Karpas-422 (cell line): ENCODE data around the gene BRICD5. TPM values are rescaled to one million over a fixed set of nuclear protein-coding genes. Genes with fewer than 3 reads are reported as not detected.

Experiments used
- DNase-seq: peaks from one replicate; pipeline ENCODE4 v3.0.0-alpha.2; 2015
- H2AFZ ChIP-seq: fragments of 200-600 bp; sonication (generic); 2 replicates; pipeline ENCODE4 v1.6.1; 2014; ENCODE audit warnings: antibody characterized with exemption, low read length, mixed read lengths
- H3K27ac ChIP-seq: fragments of 200-600 bp; sonication (generic); 2 replicates; pipeline ENCODE4 v1.5.1; 2014; ENCODE audit warnings: mild to moderate bottlenecking, low read length, moderate library complexity
- H3K27me3 ChIP-seq: fragments of 200-600 bp; sonication (generic); 2 replicates; pipeline ENCODE4 v1.6.1; 2014; ENCODE audit warnings: low read length, mixed read lengths
- H3K36me3 ChIP-seq: fragments of 200-600 bp; sonication (generic); 2 replicates; pipeline ENCODE4 v1.6.1; 2014; ENCODE audit warnings: low read length, mixed read lengths; ENCODE audit not compliant: insufficient read depth
- H3K4me1 ChIP-seq: fragments of 200-600 bp; sonication (generic); 2 replicates; pipeline ENCODE4 v1.6.1; 2014; ENCODE audit warnings: mild to moderate bottlenecking, low read length, mixed read lengths
- H3K4me2 ChIP-seq: fragments of 200-600 bp; sonication (generic); 2 replicates; pipeline ENCODE4 v1.6.1; 2014; ENCODE audit warnings: low read length, low read depth, mild to moderate bottlenecking; ENCODE audit not compliant: poor library complexity, severe bottlenecking
- H3K4me3 ChIP-seq: fragments of 200-600 bp; sonication (generic); 2 replicates; pipeline ENCODE4 v1.5.1; 2014; ENCODE audit warnings: mild to moderate bottlenecking, antibody characterized with exemption, low read length, mixed read lengths
- H3K79me2 ChIP-seq: fragments of 200-600 bp; sonication (generic); 2 replicates; pipeline ENCODE4 v1.6.1; 2014; ENCODE audit warnings: mild to moderate bottlenecking, low read length, mixed read lengths
- H3K9ac ChIP-seq: fragments of 200-600 bp; sonication (generic); 2 replicates; pipeline ENCODE4 v1.6.0; 2014; ENCODE audit warnings: low read length
- H3K9me2 ChIP-seq: fragments of 200-600 bp; sonication (generic), shearing (Covaris generic); replicated peaks from 2 replicates; pipeline ENCODE4 v1.6.0; 2014; ENCODE audit warnings: mild to moderate bottlenecking, low read length, moderate library complexity; ENCODE audit not compliant: insufficient read depth
- H3K9me3 ChIP-seq: fragments of 300-700, 200-600 bp; sonication (generic); 2 replicates; pipeline ENCODE4 v1.6.1; 2014; ENCODE audit warnings: low read length, mixed read lengths
- H4K20me1 ChIP-seq: fragments of 200-600 bp; sonication (generic); 2 replicates; pipeline ENCODE4 v1.6.1; 2014; ENCODE audit warnings: mild to moderate bottlenecking, antibody characterized with exemption, low read length, low read depth; ENCODE audit not compliant: insufficient read depth
- total RNA-seq: library from RNA; depleted of rRNA; stranded (reverse); fragments of >200 nt; shearing (Covaris generic); gene quantifications from 2 replicates; pipeline ENCODE4 v1.2.3, GENCODE V29; 2014; ENCODE audit warnings: low replicate concordance

BRICD5 gene
- total RNA-seq, 1 experiment from 2014 or later, result 3.7 TPM

- Histone ChIP-seq H3K27me3 (no peaks in the 10 kb centered on the region), H3K4me3 (peak within 1 kb of the TSS; percentile 86), H3K4me2 (peak within 1 kb of the TSS; percentile 81), H3K9ac (peak within 1 kb of the TSS; percentile 86), H3K36me3 (peaks cover 12% of the 10 kb centered on the region), H4K20me1 (0 out of 2 replicates have a peak, but pooled peaks cover 4% of the 10 kb centered on the region), H3K9me2 (no peaks in the 10 kb centered on the region), H2AFZ (no peak within 1 kb of the TSS), H3K9me3 (no peaks in the 10 kb centered on the region), H3K4me1 (peaks cover 25% of the 10 kb centered on the region), H3K79me2 (peaks cover 17% of the 10 kb centered on the region), H3K27ac (peak within 1 kb of the TSS; percentile 63)
- peak; percentile 98 for DNase-seq
These were observed 40.8 kb upstream of the BRICD5 start, which contains the start of gene ECI1 for GRCh38 chr16:2251296-2252111. Gene ECI1 (minus strand): TSS chr16:2251587. CDS start chr16:2251566, 21 bp downstream.

GRCh38 chr16:2250652-2251295 lies 40.1 kb upstream of the BRICD5 start:
- peak overlapping the region; percentile 81 for H3K4me2 ChIP-seq
- DNase-seq, result no peak
- H3K9me2 ChIP-seq, result no peaks in the 10 kb centered on the region
- H4K20me1 ChIP-seq, result 0 out of 2 replicates have a peak, but pooled peaks cover 4% of the 10 kb centered on the region
- H3K36me3 ChIP-seq, result peaks cover 9% of the 10 kb centered on the region
- H3K9ac ChIP-seq, result peak overlapping the region; percentile 86
- no peaks in the 10 kb centered on the region for H3K9me3 ChIP-seq
- H3K4me3 ChIP-seq, result peak overlapping the region; percentile 86
- peak overlapping the region; percentile 63 for H3K27ac ChIP-seq
- H2AFZ ChIP-seq, result no peak overlapping the region
- H3K79me2 ChIP-seq, result peaks cover 17% of the 10 kb centered on the region
- H3K27me3 ChIP-seq, result no peaks in the 10 kb centered on the region
- H3K4me1 ChIP-seq, result peaks cover 25% of the 10 kb centered on the region

GRCh38 chr16:2246301-2246885 lies 35.7 kb upstream of the BRICD5 start:
- H3K4me1 ChIP-seq, result peaks cover 9% of the 10 kb centered on the region
- no peak overlapping the region for H3K9ac ChIP-seq
- H3K36me3 ChIP-seq, result peaks cover 9% of the 10 kb centered on the region
- no peak overlapping the region for H2AFZ ChIP-seq
- no peak overlapping the region for H3K27ac ChIP-seq
- H3K27me3 ChIP-seq, result no peaks in the 10 kb centered on the region
- DNase-seq, result no peak
- no peaks in the 10 kb centered on the region for H3K9me3 ChIP-seq
- H3K4me3 ChIP-seq, result no peak overlapping the region
- H4K20me1 ChIP-seq, result no peaks in the 10 kb centered on the region
- H3K79me2 ChIP-seq, result peaks cover 17% of the 10 kb centered on the region
- H3K9me2 ChIP-seq, result no peaks in the 10 kb centered on the region
- H3K4me2 ChIP-seq, result no peak overlapping the region

GRCh38 chr16:2244926-2245795 lies 34.5 kb upstream of the BRICD5 start:
- Histone ChIP-seq H4K20me1 (no peaks in the 10 kb centered on the region), H2AFZ (no peak overlapping the region), H3K36me3 (peaks cover 9% of the 10 kb centered on the region), H3K27me3 (no peaks in the 10 kb centered on the region), H3K4me3 (no peak overlapping the region), H3K27ac (no peak overlapping the region), H3K9me3 (no peaks in the 10 kb centered on the region), H3K4me1 (peaks cover 3% of the 10 kb centered on the region), H3K9me2 (no peaks in the 10 kb centered on the region), H3K9ac (no peak overlapping the region), H3K79me2 (peaks cover 8% of the 10 kb centered on the region), H3K4me2 (no peak overlapping the region)
- no peak for DNase-seq

- Histone ChIP-seq H3K9me2 (no peaks in the 10 kb centered on the region), H3K27me3 (no peaks in the 10 kb centered on the region), H3K9me3 (no peaks in the 10 kb centered on the region), H3K79me2 (peaks cover 3% of the 10 kb centered on the region; the same call in 1 of the 2 replicates), H3K36me3 (peaks cover 9% of the 10 kb centered on the region), H3K9ac (no peak overlapping the region), H4K20me1 (no peaks in the 10 kb centered on the region), H3K4me2 (no peak overlapping the region), H3K4me3 (no peak overlapping the region), H2AFZ (no peak overlapping the region), H3K4me1 (no peaks in the 10 kb centered on the region), H3K27ac (no peak overlapping the region)
- no peak for DNase-seq
These were observed 33.6 kb upstream of the BRICD5 start for GRCh38 chr16:2244301-2244700.

GRCh38 chr16:2243781-2244180 lies 33.1 kb upstream of the BRICD5 start:
- no peaks in the 10 kb centered on the region for H3K9me3 ChIP-seq
- no peak overlapping the region for H3K9ac ChIP-seq
- no peaks in the 10 kb centered on the region for H3K9me2 ChIP-seq
- no peak for DNase-seq
- H4K20me1 ChIP-seq, result no peaks in the 10 kb centered on the region
- H3K4me3 ChIP-seq, result no peak overlapping the region
- H3K4me2 ChIP-seq, result no peak overlapping the region
- no peak overlapping the region for H3K27ac ChIP-seq
- H3K36me3 ChIP-seq, result peaks cover 9% of the 10 kb centered on the region
- H3K79me2 ChIP-seq, result no peaks in the 10 kb centered on the region
- no peaks in the 10 kb centered on the region for H3K27me3 ChIP-seq
- H3K4me1 ChIP-seq, result no peaks in the 10 kb centered on the region
- H2AFZ ChIP-seq, result no peak overlapping the region

- no peak overlapping the region for H3K4me3 ChIP-seq
- H3K79me2 ChIP-seq, result no peaks in the 10 kb centered on the region
- peak; percentile 66 for DNase-seq
- H3K27me3 ChIP-seq, result no peaks in the 10 kb centered on the region
- no peak overlapping the region for H3K4me2 ChIP-seq
- no peaks in the 10 kb centered on the region for H3K9me3 ChIP-seq
- H3K9ac ChIP-seq, result no peak overlapping the region
- no peaks in the 10 kb centered on the region for H4K20me1 ChIP-seq
- no peaks in the 10 kb centered on the region for H3K4me1 ChIP-seq
- no peak overlapping the region for H3K27ac ChIP-seq
- H3K9me2 ChIP-seq, result no peaks in the 10 kb centered on the region
- H2AFZ ChIP-seq, result no peak overlapping the region
- peaks cover 9% of the 10 kb centered on the region for H3K36me3 ChIP-seq
These were observed 32.4 kb upstream of the BRICD5 start for GRCh38 chr16:2243031-2243528.
